CD4-positive, alpha-beta T cell (primary cell): Measurements from ENCODE around the gene HLA-F. TPM values are rescaled to one million over a fixed set of nuclear protein-coding genes. Genes with fewer than 3 reads are reported as not detected.

Experiments used
- ATAC-seq: fragments of 200-7000 bp; cut with Tn5 transposase; one replicate; pipeline ENCODE4 v1.10.0; 2022; ENCODE audit warnings: mild to moderate bottlenecking; ENCODE audit not compliant: poor library complexity
- CTCF ChIA-PET: fragments of 350-600 bp; sonication (Branson Sonifier 250); formaldehyde crosslinking; loops from one replicate; lab custom pipeline; 2021; ENCODE audit warnings: antibody characterized with exemption, inconsistent platforms; lab: Charles Lee
- POLR2A ChIA-PET: fragments of 350-600 bp; sonication (Branson Sonifier 250); formaldehyde crosslinking; loops from one replicate; lab custom pipeline; 2021; ENCODE audit warnings: antibody characterized with exemption, inconsistent platforms; lab: Charles Lee
- DNase-seq, 14 experiments: peaks; one replicate each; pipeline ENCODE4 v3.0.0-alpha.2; 2013 to 2020; ENCODE audit warnings: mixed read lengths in 2 of 14
- H3K27ac ChIP-seq, 2 donors: one replicate each; pipeline versions ENCODE4 v1.5.1 to v1.7.0; 2013; ENCODE audit warnings: low read length in 2 of 2, low read depth in 1 of 2, mild to moderate bottlenecking in 1 of 2
- H3K27me3 ChIP-seq, 2 experiments: 1 replicate in 1 of 2; 2 replicates in 1 of 2; pipeline versions ENCODE4 v1.6.1 to v1.7.0; 2013; ENCODE audit warnings: low read length in 2 of 2, control low read depth in 1 of 2, mild to moderate bottlenecking in 1 of 2, moderate library complexity in 1 of 2; ENCODE audit not compliant: insufficient read depth in 2 of 2, control insufficient read depth in 1 of 2
- H3K36me3 ChIP-seq: one replicate; pipeline ENCODE4 v1.6.1; 2013; ENCODE audit warnings: low read length, control low read depth; ENCODE audit not compliant: insufficient read depth
- H3K4me1 ChIP-seq: one replicate; pipeline ENCODE4 v1.6.1; 2013; ENCODE audit warnings: low read length, control low read depth; ENCODE audit not compliant: insufficient read depth
- H3K4me3 ChIP-seq: one replicate; pipeline ENCODE4 v1.5.1; 2013; ENCODE audit warnings: mild to moderate bottlenecking, low read length, moderate library complexity
- H3K9me3 ChIP-seq, 2 experiments: 1 replicate in 1 of 2; 2 replicates in 1 of 2; pipeline versions ENCODE4 v1.6.1 to v1.7.0; 2013; ENCODE audit warnings: low read length in 2 of 2, mild to moderate bottlenecking in 2 of 2, control low read depth in 1 of 2, moderate library complexity in 1 of 2; ENCODE audit not compliant: control insufficient read depth in 1 of 2, insufficient read depth in 1 of 2
- H3K27ac Mint-ChIP-seq: one replicate; pipeline ENCODE4 v1.8.0; 2020; ENCODE audit warnings: mixed read lengths
- H3K27me3 Mint-ChIP-seq: one replicate; pipeline ENCODE4 v1.8.0; 2021; ENCODE audit warnings: mixed read lengths
- H3K36me3 Mint-ChIP-seq: one replicate; pipeline ENCODE4 v1.8.0; 2021; ENCODE audit warnings: low read depth, mixed read lengths
- H3K4me1 Mint-ChIP-seq: one replicate; pipeline ENCODE4 v1.8.0; 2021; ENCODE audit warnings: low read depth, mixed read lengths
- H3K4me3 Mint-ChIP-seq: one replicate; pipeline ENCODE4 v1.8.0; 2020; ENCODE audit warnings: mild to moderate bottlenecking, mixed read lengths
- H3K9me3 Mint-ChIP-seq: one replicate; pipeline ENCODE4 v1.8.0; 2020; ENCODE audit warnings: mixed read lengths
- CTCF ChIP-seq: fragments of 200-600 bp; IDR thresholded peaks from one replicate; pipeline ENCODE4 v1.8.0; 2022; ENCODE audit warnings: antibody characterized with exemption, mild to moderate bottlenecking
- intact Hi-C, 2 experiments: fragments of 100-400 bp; cut with DNase I in 1 of 2; cut with micrococcal nuclease in 1 of 2; formaldehyde crosslinking; loops; one replicate each; pipeline versions ENCODE4 v1.15.1 to v1.9.0; 2023 to 2025; cut with DNase I, micrococcal nuclease
- total RNA-seq, 174 experiments: library from RNA in 2 of 174; stranded (reverse) in 2 of 174; gene quantifications; one replicate each; pipeline ENCODE4 v1.2.3 and lab custom pipeline; 2021 to 2026

The HLA-F gene
- total RNA-seq, 2 experiments from 2014 or later: 560 TPM

GRCh38 chr6:29734046-29735018, 11.1 kb downstream of the HLA-F start:
- CTCF ChIA-PET: interaction anchor here (1.4 to 6.4 kb wide), 2 partner anchors 17 to 81 kb away, joined by 3 to 82 read pairs; no protein-coding TSS in a partner anchor
- peaks cover 14% of the 10 kb centered on the region for H3K4me1 ChIP-seq
- no peaks in the 10 kb centered on the region for H3K9me3 ChIP-seq
- H3K27me3 ChIP-seq: no peaks in the 10 kb centered on the region
- no peaks in the 10 kb centered on the region for H3K9me3 Mint-ChIP-seq
- POLR2A ChIA-PET: interaction anchor here (0.7 to 4.8 kb wide), 3 partner anchors 13 to 25 kb away, joined by 3 to 21 read pairs (median 15); no protein-coding TSS in a partner anchor
- ATAC-seq (no peak), DNase-seq (no peak)
- H3K27ac ChIP-seq: no peak overlapping the region
- no peak for TF ChIP-seq CTCF
- intact Hi-C loops: loop anchor here in 1 of 2 experiments (5.0 kb wide), 1 partner anchor 32 kb away; no protein-coding TSS in a partner anchor
- H3K27ac Mint-ChIP-seq: no peak overlapping the region
- H3K4me1 Mint-ChIP-seq: peaks cover 40% of the 10 kb centered on the region
- no peaks in the 10 kb centered on the region for H3K27me3 Mint-ChIP-seq
- H3K36me3 ChIP-seq: no peaks in the 10 kb centered on the region
- peaks cover 5% of the 10 kb centered on the region for H3K36me3 Mint-ChIP-seq
- H3K4me3 ChIP-seq: no peak overlapping the region
- H3K4me3 Mint-ChIP-seq: no peak overlapping the region

GRCh38 chr6:29736563-29736962, 13.3 kb downstream of the HLA-F start:
- Mint-ChIP-seq H3K27me3 (no peaks in the 10 kb centered on the region), H3K36me3 (peaks cover 5% of the 10 kb centered on the region), H3K4me3 (no peak overlapping the region), H3K4me1 (peaks cover 17% of the 10 kb centered on the region), H3K9me3 (no peaks in the 10 kb centered on the region), H3K27ac (no peak overlapping the region)
- Histone ChIP-seq H3K9me3 (no peaks in the 10 kb centered on the region), H3K4me1 (peaks cover 4% of the 10 kb centered on the region), H3K27ac (no peak overlapping the region), H3K4me3 (no peak overlapping the region), H3K36me3 (no peaks in the 10 kb centered on the region), H3K27me3 (no peaks in the 10 kb centered on the region)
- CTCF ChIA-PET: interaction anchor here (1.1 to 6.4 kb wide), 2 partner anchors 8 to 14 kb away, joined by 3 to 82 read pairs; no protein-coding TSS in a partner anchor
- DNase-seq: no peak
- intact Hi-C loops: loop anchor here in 1 of 2 experiments (5.0 kb wide), 1 partner anchor 34 kb away; no protein-coding TSS in a partner anchor
- ATAC-seq: no peak
- no peak for TF ChIP-seq CTCF
- POLR2A ChIA-PET: interaction anchor here (1.5 to 2.6 kb wide), 3 partner anchors 9 to 28 kb away, joined by 3 to 13 read pairs (median 6); no protein-coding TSS in a partner anchor
